ENCODE results near the gene IRGC.

GRCh38 chr19:43705729-43706128 is 10.1 kb upstream of the IRGC start:
- no peak for TF ChIP-seq CTCF (IDR thresholded peaks at IDR 0.05)
- TF ChIP-seq EP300 (IDR thresholded peaks at IDR 0.05): no peak
- no peak for TF ChIP-seq POLR2AphosphoS5 (IDR thresholded peaks at IDR 0.05)
- no peak for TF ChIP-seq POLR2A (IDR thresholded peaks at IDR 0.05)

Data from suprapubic skin (tissue), 4 donors.